Vagina (tissue), 2 donors: ENCODE data around the gene ZBTB47.

Experiments used
- CTCF ChIP-seq, 3 experiments: fragments of 450-650 bp in 2 of 3; fragments of 200-600 bp in 1 of 3; sonication (generic) in 1 of 3; IDR thresholded peaks; one replicate each; pipeline ENCODE4 v1.5.1; 2017 to 2019; ENCODE audit warnings: antibody characterized with exemption in 3 of 3, mild to moderate bottlenecking in 2 of 3, moderate library complexity in 2 of 3
- POLR2A ChIP-seq, 2 donors: fragments of 450-650 bp; IDR thresholded peaks; one replicate each; pipeline ENCODE4 v1.6.1; 2017; ENCODE audit warnings: antibody characterized with exemption in 2 of 2, mild to moderate bottlenecking in 2 of 2, moderate library complexity in 2 of 2
- POLR2AphosphoS5 ChIP-seq, 2 donors: sonication (generic); formaldehyde crosslinking; IDR thresholded peaks; one replicate each; pipeline ENCODE4 v1.9.0; 2017; ENCODE audit warnings: antibody characterized with exemption in 2 of 2, mild to moderate bottlenecking in 2 of 2, low read depth in 1 of 2; ENCODE audit not compliant: insufficient read depth in 1 of 2

- TF ChIP-seq CTCF (IDR thresholded peaks at IDR 0.05) (no peak), POLR2A (IDR thresholded peaks at IDR 0.05) (no peak), POLR2AphosphoS5 (IDR thresholded peaks at IDR 0.05; ENCODE audit: insufficient read depth in 1 of 2, low read depth in 1 of 2) (no peak)
Observed at GRCh38 chr3:42685891-42686820, 32.7 kb downstream of the ZBTB47 start.
